DMS 273 treated with DMSO at 0.1 percent for 48 hours (cell line): ENCODE results near the gene KDM1A.
"Not testable (repeated sequence)": the region's sequence is repeated elsewhere in the genome, so short reads cannot be mapped to it uniquely, and the experiment has no call there.

ENCODE experiments used
- DNase-seq: peaks from one replicate; lab custom pipeline; 2025; lab: John Stamatoyannopoulos, UW

KDM1A gene

DNA sequence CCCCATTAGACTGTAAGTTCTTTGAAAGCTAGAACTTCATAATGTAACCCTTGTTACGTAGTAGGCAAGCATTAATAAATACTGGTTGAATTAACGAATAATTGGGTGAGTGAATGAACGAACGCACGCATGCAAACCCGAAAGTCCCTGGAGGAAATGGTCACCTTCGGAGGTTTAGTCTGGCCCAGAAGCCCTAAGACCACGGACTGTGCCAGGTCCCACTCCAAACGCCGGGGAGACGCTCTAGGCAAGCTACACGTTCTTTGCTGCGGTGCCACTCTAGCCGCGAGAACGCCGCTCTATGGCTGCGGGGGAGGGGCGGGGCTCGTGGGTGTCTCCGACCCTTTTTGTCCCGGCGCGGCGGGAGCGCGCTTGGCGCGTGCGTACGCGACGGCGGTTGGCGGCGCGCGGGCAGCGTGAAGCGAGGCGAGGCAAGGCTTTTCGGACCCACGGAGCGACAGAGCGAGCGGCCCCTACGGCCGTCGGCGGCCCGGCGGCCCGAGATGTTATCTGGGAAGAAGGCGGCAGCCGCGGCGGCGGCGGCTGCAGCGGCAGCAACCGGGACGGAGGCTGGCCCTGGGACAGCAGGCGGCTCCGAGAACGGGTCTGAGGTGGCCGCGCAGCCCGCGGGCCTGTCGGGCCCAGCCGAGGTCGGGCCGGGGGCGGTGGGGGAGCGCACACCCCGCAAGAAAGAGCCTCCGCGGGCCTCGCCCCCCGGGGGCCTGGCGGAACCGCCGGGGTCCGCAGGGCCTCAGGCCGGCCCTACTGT lies at the start of gene KDM1A:
Gene KDM1A (plus strand): TSS at position 375 of the 769 bp plus-strand sequence. CDS start 129 bp downstream, at position 504.
- DNase-seq = peak; percentile 90

- DNase-seq = no peak
Measured at GRCh38 chr1:22970096-22970495, 49.2 kb upstream of the KDM1A start.

DNA sequence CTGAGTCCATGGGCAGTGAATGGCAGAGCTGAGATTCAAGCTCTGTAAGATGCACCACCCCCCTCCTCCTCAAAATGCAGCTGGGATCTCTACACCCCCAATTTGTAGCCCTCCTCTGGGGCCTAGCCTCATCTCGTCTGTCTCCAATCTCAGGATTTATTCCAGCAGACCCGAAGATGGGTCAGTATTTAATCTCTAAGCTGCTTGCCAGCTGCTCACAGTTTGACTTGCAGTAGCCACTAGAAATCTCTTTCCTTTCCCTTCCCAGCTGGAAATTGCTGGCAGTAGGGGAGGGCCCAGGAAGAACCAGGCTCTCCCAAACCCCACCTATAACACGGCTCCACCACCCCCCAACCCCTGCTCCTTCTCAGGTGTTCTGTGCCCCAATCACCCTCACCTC lies 48.1 kb upstream of the KDM1A start:
- DNase-seq = no peak

DNA sequence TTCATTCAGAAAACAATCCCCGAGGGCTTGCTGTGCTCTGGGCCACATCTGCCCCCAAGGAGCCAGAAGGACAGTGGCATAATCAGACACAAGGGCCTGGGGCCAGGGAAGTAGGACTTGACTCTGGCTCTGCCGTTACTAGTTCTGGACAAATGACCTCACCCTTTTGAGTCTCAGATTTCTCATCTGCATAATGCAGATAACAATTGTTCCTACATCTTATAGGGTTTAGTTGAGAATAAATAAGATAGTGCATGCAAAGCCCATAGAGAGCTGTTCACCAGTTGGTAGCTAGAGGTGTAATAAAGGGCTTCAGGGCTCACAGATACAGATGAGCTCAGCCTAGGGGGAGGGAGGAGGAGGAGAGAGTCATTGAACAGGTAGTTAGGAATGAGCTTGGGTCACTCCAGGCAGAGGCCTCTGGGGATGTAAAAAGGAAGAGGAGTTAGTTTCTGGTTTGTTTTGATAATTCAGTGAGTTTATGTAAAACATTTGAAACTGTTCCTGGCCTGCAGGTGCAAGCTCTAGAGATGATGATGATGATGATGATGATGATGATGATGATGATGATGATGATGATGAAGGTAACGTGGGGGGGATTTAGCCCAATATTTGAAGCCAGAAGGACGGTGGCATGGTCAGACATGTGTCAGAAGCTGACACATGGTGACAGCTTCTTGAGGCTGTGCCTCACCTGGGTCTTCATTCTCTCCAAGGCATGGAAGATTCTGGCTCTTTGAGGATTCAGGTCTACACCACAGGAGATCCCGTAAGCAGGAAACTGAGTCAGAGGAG lies 47.5 kb upstream of the KDM1A start:
- no peak for DNase-seq

DNA sequence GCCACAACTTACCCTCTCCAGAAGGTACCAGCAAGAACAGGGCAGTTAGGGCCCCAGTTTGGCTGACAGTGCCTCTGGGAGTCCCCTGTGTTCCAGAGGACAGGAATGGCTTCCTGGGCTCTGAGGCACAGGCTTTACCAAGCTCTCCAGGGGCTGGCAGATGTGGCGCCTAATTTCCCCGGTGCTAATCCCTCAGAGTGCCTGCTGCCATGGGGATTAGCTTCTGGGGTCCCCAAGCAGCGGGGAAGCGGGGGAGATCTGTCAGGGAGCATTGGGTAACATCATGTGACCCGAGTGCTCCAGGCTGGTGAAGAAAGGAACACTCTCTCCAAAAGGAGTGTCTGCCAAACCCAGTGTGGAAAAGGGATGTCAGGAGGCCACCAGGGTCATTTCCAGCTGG lies 46.5 kb upstream of the KDM1A start, which contains the start of gene LACTBL1:
Gene LACTBL1 (minus strand): TSS at position 107 of the 400 bp plus-strand sequence. CDS start 550 bp downstream, outside the sequence.
- DNase-seq = no peak

- no peak for DNase-seq
Measured at GRCh38 chr1:22975694-22976093, 43.6 kb upstream of the KDM1A start.

DNA sequence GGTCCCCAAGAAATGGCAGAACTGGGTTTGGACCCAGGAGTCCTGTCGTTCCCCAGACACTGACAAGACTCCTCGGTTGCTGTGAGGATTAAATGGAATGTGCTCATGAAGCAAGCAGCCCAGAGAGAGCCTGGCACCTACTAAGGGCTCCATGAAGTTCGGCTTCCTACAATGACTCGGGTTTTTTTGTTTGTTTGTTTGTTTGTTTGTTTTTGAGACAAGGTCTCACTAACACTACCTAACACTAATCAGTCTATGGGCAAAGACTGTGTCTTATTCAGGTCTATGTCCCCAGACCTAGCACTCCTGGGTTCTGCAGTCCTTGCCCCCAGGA lies 43.2 kb upstream of the KDM1A start:
- no peak for DNase-seq

GRCh38 chr1:22976461-22977243 lies 42.6 kb upstream of the KDM1A start:
- peak; percentile 70 for DNase-seq

- no peak for DNase-seq
Measured at GRCh38 chr1:22978299-22978698, 41.0 kb upstream of the KDM1A start.

- DNase-seq = not testable (repeated sequence)
Measured at GRCh38 chr1:22980471-22980790, 38.8 kb upstream of the KDM1A start.

- DNase-seq = no peak
Measured at GRCh38 chr1:22983944-22984343, 35.3 kb upstream of the KDM1A start.

GRCh38 chr1:22992384-22992783 lies 26.9 kb upstream of the KDM1A start:
- not testable (repeated sequence) for DNase-seq

DNA sequence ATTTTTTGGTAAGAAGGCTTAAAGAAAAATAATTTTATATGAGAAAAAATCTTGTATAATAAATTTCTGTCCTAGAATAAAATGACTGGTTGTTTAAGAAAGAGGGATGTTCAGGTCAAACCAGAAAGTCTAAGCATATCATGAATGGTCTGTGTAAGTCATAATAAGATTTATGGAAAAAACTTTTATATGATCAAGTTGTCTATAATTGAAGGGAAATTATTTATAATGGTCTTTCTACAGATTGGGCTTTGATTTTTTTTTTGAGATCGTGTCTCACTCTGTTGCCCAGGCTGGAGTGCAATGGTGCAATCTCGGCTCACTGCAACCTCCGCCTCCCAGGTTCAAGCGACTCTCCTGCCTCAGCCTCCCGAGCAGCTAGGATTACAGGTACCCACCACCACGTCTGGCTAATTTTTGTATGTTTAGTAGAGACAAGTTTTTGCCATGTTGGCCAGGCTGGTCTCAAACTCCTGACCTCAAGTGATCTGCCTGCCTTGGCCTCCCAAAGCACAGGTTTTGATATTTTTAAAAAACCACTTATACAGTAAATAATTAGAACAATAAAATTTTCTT lies 26.0 kb upstream of the KDM1A start:
- not testable (repeated sequence) for DNase-seq

GRCh38 chr1:22995774-22996173 lies 23.5 kb upstream of the KDM1A start:
- no peak for DNase-seq

- DNase-seq = not testable (repeated sequence)
Measured at GRCh38 chr1:22997528-22997927, 21.7 kb upstream of the KDM1A start.

GRCh38 chr1:23000133-23000532 lies 19.1 kb upstream of the KDM1A start:
- not testable (repeated sequence) for DNase-seq

DNA sequence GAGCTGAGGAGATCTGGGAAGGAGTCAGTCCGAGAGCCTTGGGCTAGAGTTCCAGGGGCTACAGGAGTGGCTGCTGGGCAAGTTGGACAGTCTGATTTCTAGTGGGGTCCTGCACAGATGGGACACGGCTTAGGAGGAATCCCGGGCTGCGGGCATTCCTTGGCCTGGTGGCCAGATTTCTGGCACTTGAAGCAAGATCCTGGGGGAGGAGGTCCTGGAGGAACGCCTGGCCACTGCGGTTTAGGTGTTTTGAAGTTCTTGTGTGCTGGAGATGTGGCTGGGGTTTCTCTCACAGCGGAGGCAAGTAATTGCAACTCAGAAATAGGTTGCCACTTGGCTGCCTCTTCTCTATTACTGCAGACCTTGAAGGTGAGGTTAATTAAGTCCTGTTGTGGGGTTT lies 17.1 kb upstream of the KDM1A start:
- not testable (repeated sequence) for DNase-seq

- DNase-seq = no peak
Measured at GRCh38 chr1:23004112-23004511, 15.2 kb upstream of the KDM1A start.

GRCh38 chr1:23004769-23005168 lies 14.5 kb upstream of the KDM1A start:
- not testable (repeated sequence) for DNase-seq

DNA sequence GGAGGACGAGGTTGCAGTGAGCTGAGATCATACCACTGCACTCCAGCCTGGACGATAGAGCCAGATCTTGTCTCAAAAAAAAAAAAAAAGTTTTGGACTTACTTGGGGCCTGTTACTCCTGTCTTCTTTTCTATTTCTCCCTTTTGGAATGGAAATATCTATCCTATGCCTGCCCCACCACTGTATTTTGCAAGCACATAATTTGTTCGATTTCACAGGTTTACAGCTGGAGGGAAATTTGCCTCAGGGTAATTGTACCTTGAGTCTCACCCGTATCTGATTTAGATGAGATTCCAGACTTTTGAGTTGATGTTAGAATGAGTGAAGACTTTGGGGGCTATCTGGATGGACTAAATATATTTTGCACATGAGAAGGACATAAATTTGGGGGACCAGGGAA lies 12.2 kb upstream of the KDM1A start:
- no peak for DNase-seq

- DNase-seq = no peak
Measured at GRCh38 chr1:23008901-23009300, 10.4 kb upstream of the KDM1A start.

- not testable (repeated sequence) for DNase-seq
Measured at GRCh38 chr1:23010025-23010424, 9.2 kb upstream of the KDM1A start.
